Esophagus muscularis mucosa (tissue), 2 donors: ENCODE results near the gene CCZ1.
"Not testable (repeated sequence)": the region's sequence is repeated elsewhere in the genome, so short reads cannot be mapped to it uniquely, and the experiment has no call there.

Experiments
- POLR2A ChIP-seq: fragments of 450-650 bp; IDR thresholded peaks from one replicate; pipeline ENCODE4 v1.6.1; 2017; ENCODE audit warnings: antibody characterized with exemption, moderate library complexity, mild to moderate bottlenecking, low read depth
- POLR2AphosphoS5 ChIP-seq, 2 donors: sonication (generic); formaldehyde crosslinking; IDR thresholded peaks; one replicate each; pipeline ENCODE4 v1.6.1; 2017; ENCODE audit warnings: antibody characterized with exemption in 2 of 2

DNA sequence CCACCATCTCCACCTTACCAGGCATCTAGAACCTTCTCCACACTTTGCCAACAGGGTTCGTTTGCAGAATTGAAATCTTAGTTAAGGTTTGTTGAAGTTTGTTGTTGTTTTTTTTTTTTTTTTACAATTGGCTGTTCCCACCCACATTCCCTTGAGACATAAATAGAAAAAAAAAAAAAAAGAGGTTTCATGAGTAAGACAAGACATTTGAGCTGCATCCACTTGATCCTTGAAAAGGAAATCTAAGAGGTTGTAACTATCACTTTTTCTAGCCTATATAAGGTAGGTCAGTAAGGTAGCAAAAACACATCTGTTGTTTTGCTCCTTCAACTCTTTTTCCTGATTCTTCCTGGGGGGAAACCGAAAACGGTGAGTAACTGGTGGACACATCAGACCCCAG lies 18.9 kb upstream of the CCZ1 start:
- not testable (repeated sequence) for TF ChIP-seq POLR2AphosphoS5 (IDR thresholded peaks at IDR 0.05); POLR2A
